NCI-H2227 (cell line): ENCODE results near the gene SLC5A2.
"Not testable (repeated sequence)": the region's sequence is repeated elsewhere in the genome, so short reads cannot be mapped to it uniquely, and the experiment has no call there.

Experiments
- DNase-seq: peaks from one replicate; lab custom pipeline; 2025; ENCODE audit not compliant: unreplicated experiment; lab: John Stamatoyannopoulos, UW

SLC5A2 gene

GRCh38 chr16:31525113-31525512 lies 42.2 kb downstream of the SLC5A2 start:
- DNase-seq = no peak

- DNase-seq = no peak
Observed at GRCh38 chr16:31527734-31528274, 44.9 kb downstream of the SLC5A2 start, which contains the start of gene AHSP. AHSP (plus strand) TSS chr16:31527900; CDS start chr16:31528140, 240 bp downstream.

- no peak for DNase-seq
Observed at GRCh38 chr16:31528523-31529107, 45.7 kb downstream of the SLC5A2 start.

- no peak for DNase-seq
Observed at GRCh38 chr16:31529108-31529936, 46.4 kb downstream of the SLC5A2 start.

DNA sequence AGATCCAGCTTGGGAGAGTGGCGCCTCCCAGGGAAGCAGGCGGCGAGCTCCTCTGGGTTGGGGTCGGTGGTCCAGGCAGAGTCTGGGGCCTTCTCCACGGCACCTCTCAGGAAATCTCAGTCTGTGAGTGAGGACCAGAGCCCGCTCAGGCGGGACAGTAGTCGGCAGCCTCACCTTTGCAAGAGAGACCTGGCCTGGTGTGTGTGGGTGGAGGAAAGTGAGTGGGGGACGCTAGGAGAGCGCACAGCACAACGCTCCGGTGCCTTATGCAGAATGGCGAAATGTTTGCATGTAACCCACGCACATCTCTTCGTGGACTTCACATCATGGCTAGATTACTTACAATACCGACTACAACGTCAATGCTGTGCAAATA lies 47.0 kb downstream of the SLC5A2 start:
- DNase-seq = no peak

DNA sequence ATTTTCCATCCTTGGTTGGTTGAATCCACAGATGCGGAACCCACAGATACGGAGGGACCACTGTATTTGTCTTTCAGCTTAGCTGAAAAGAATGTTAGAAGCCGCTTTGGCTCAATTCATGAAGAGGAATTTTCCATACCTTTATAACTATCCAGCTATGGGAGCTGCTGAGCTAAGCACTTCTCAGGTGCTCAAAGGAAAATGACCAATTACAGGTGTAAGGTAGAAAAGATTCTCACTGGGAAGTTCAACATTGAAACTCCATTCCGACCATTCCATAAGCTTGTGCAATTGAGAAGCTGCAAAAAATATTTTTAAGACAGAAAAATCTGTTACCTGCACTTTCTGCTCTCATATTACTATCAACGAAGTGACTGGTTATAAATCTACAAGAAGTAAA lies 47.5 kb downstream of the SLC5A2 start:
- DNase-seq = no peak

DNA sequence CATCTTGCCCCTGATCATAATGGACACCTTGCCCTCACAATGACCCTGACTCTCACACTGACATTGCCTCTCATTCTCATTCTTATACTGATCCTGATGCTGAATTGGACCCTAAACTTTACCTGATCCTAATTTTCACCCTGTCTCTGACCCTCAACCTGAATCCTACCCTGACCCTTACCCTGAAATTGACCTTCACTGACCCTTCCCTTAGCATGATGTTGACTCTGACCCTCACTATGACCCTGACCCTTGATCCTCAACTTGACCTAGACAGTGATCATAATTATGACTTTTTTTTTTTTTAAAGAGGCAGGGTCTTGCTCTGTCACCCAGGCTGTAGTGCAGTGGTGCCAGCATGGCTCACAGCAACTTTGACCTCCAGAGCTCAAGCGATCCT lies 48.2 kb downstream of the SLC5A2 start:
- DNase-seq = no peak

DNA sequence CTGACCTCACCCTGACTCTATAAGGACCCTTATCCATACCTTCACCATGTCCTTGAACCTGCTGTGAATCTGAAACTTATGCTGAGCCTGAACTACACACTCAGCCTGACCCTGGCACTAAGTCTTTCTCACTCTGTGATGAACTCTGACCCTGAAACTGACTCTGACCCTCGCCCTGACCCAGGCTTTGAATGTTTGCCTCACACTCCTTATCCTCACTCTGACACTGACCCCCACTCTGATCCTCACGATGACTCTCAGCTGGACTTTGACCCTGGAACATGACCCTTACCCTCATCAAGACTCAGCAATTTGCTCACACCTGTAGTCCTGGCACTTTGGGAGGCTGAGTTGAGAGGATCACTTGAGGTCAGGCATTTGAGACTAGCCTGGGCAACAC lies 49.2 kb downstream of the SLC5A2 start:
- DNase-seq = no peak

DNA sequence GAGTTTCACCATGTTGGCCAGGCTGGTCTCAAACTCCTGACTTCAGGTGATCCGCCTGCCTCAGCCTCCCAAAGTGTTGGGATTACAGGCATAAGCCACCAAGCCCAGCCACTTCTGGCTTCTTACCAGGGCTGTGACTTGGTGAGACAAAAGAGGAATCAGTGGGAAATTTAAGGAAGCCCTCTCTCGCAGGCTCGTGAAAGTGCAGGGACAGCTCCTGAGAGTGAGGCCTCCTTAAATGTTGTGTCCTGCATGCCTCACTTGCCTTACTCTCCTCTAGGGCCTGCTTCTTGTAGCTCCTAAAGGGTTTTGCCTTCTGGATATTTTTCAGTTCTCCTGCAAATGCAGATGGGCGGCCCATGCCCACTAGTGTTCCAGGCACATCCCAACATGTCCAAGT lies 50.0 kb downstream of the SLC5A2 start:
- no peak for DNase-seq

DNA sequence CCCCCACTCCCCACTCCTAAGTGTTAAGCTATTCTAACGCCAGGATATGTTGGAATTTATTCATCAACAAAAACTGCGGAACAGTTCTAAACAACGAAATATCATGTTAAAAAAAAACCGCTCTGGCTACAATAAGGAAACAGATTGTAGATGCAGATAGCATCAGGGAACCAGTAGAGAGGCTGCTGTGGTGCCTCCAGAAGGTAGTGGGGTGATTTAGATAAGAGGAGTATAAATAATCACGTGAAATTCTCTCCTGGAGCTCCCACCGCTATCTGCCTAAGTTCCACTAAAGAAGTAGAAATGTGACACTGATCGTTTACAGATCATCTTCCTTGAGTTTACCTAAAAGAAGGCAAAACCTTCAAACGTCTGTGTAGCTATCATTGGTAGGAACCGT lies 52.8 kb downstream of the SLC5A2 start:
- DNase-seq = no peak

GRCh38 chr16:31536804-31537361 lies 54.0 kb downstream of the SLC5A2 start:
- DNase-seq = no peak

DNA sequence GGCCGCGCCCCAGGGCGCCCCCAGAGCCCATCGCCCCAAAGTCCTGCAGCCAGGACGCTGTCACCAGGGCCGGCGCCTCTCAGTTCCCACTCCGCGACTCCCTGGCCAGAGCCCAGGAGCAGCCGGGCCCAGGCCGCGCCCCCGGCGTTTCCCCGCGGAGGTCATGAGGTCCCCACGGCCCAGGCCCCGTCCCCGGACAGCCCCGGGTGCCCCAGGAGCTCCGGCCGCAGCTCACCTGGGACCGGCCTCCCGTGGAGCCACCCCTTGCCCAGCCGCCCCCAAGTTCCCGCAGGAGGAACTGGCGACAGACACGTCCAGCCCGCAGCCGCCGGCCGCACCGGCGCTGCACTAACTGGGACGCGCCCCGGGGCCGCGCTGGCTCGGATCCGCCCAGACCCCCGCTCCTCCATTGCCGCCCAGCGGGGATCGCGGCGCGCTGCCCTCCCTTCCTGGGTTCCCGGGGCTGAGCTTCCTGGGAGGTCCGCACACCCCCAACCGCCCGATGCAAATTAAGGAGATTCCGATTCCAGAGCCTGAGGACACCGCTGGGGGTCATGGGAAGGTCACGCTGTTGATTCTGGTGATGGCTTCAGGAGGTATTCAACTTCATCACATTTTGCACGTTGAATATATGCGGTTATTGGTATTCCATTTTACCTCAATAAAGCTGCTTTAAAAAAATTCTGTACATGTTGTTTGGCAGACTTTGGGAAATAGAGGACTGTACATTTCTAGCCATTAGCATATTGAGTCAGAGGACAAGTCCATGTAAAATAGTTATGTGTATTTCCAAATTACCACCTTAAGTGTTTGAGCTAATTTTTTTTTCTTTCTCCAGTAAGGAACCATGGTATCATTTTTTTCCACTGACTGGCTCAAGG lies 54.7 kb downstream of the SLC5A2 start:
- no peak for DNase-seq

- not testable (repeated sequence) for DNase-seq
Observed at GRCh38 chr16:31538243-31538598, 55.3 kb downstream of the SLC5A2 start.

DNA sequence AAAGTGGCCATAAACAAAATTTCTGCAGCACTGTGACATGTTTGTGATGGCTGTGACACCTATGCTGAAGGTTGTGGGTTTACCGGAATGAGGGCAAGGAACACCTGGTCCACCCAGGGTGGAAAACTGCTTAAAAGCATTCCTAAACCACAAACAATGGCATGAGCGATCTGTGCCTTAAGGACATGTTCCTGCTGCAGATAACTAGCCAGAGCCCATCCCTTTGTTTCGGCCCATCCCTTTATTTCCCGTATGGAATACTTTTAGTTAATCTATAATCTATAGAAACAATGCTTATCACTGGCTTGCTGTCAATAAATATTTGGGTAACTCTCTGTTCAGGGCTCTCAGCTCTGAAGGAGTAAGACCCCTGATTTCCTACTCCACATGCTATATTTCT lies 56.8 kb downstream of the SLC5A2 start:
- not testable (repeated sequence) for DNase-seq
